ENCODE measurements around the gene WFS1. TPM values are rescaled to one million over a fixed set of nuclear protein-coding genes. Genes with fewer than 3 reads are reported as not detected.

The WFS1 gene
- total and polyA plus RNA-seq, 2 donors (not counting 3 experiments of a cell fraction or from before 2014, with no cell fraction given): 48.2 to 70.0 TPM

DNA sequence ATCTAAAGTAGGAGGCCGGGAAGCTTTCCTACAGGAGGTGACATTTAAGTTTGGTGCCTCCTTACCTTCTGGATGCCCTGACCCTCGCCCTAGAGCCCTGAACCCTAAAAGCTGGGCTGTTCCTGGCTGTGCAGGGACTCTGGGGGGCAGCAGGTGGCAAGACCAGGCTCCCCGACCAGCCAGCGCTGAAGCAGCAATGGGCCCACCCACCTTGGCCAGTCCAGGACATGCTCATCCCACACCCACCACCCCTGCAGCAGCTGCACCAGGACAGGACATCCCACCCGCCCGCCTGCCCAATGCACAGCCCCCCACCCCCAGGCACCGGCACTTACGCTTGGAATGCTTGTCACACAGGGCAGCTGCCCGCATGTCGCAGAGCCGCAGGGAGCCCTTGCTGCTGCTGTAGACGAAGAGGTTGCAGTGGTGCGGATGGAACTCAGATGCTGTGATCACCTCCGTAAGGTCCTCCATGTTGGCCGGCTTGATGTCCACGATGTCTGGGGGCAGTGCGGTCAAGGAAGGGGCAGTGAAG is 77.9 kb downstream of the WFS1 start:
- Histone ChIP-seq H3K79me2 (ENCODE audit: control insufficient read depth, insufficient read depth, low read length) (no peaks in the 10 kb centered on the region), H3K4me3 (replicated peaks in 1 of 3; ENCODE audit: insufficient read depth in 1 of 3, low read depth in 1 of 3, low read length in 3 of 3) (no peak overlapping the region), H4K20me1 (replicated peaks; ENCODE audit: control insufficient read depth, extremely low read depth, insufficient read depth, low read length) (no peaks in the 10 kb centered on the region), H3K4me1 (ENCODE audit: control insufficient read depth, extremely low read depth, insufficient read depth, low read length) (no peaks in the 10 kb centered on the region), H3K36me3 (ENCODE audit: control insufficient read depth in 2 of 2, extremely low read depth in 1 of 2, insufficient read depth in 2 of 2, low read length in 2 of 2) (no peaks in the 10 kb centered on the region), H3K9ac (replicated peaks; ENCODE audit: extremely low read depth, insufficient read depth, low read length) (no peak overlapping the region), H2AFZ (ENCODE audit: low read depth, low read length) (no peak overlapping the region), H3K27me3 (ENCODE audit: control insufficient read depth in 2 of 2, insufficient read depth in 2 of 2, low read length in 2 of 2) (no peaks in the 10 kb centered on the region), H3K9me3 (replicated peaks; ENCODE audit: control insufficient read depth, insufficient read depth, low read length) (no peaks in the 10 kb centered on the region), H3K27ac (ENCODE audit: insufficient read depth, low read depth, low read length) (no peak overlapping the region), H3K9me1 (replicated peaks; ENCODE audit: control insufficient read depth, extremely low read depth, insufficient read depth, low read length) (no peaks in the 10 kb centered on the region), H3K4me2 (ENCODE audit: insufficient read depth, low read length) (no peak overlapping the region)
- intact Hi-C loops (cut with micrococcal nuclease) (no loop called here), dilution Hi-C loops (cut with MboI; ENCODE audit: extremely low pct_ligation_motif_present, low sequenced_read_pairs) (no loop called here)
- BruUV-seq (replicated peaks): no TSS peak
- CTCF ChIA-PET: no interaction called here
- POLR2A ChIA-PET: no interaction called here
- no peak for FAIRE-seq
- TF ChIP-seq POLR2A (IDR thresholded peaks at IDR 0.05; ENCODE audit: low read depth, low read length): no peak
- no peak for DNase-seq (ENCODE audit: low read depth, low spot score)

DNA sequence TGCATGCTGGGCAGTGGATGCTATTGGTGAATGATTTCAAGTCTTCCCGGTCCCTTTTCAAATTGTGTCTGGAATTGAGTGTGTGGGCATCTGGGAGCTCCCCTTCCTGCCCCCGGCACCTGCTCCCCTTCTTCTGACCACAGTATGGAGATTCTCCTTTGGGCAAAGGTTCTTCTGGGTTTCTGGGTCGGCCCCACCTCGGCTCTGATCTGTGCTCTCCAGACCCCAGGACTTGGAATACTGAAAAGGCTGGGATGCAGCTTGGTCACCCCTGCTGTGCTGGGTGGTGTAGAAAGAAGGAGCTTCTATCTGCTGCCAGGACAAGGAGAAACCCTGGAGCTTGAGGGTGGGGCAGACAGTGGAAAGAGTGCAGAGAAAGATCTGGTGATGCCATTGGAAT is 78.8 kb downstream of the WFS1 start:
- no peaks in the 10 kb centered on the region for H3K79me2 ChIP-seq (ENCODE audit: control insufficient read depth, insufficient read depth, low read length)
- no peak overlapping the region for H3K27ac ChIP-seq (ENCODE audit: insufficient read depth, low read depth, low read length)
- no peaks in the 10 kb centered on the region for H3K36me3 ChIP-seq (ENCODE audit: control insufficient read depth in 2 of 2, extremely low read depth in 1 of 2, insufficient read depth in 2 of 2, low read length in 2 of 2)
- H3K9me3 ChIP-seq (replicated peaks; ENCODE audit: control insufficient read depth, insufficient read depth, low read length): no peaks in the 10 kb centered on the region
- no peak overlapping the region for H2AFZ ChIP-seq (ENCODE audit: low read depth, low read length)
- ChIA-PET CTCF (interaction anchor here (1.0 to 1.5 kb wide), 2 partner anchors 17 to 21 kb away, joined by 3 to 4 read pairs; no protein-coding TSS in a partner anchor), POLR2A (no interaction called here)
- TF ChIP-seq, protein P1, sequence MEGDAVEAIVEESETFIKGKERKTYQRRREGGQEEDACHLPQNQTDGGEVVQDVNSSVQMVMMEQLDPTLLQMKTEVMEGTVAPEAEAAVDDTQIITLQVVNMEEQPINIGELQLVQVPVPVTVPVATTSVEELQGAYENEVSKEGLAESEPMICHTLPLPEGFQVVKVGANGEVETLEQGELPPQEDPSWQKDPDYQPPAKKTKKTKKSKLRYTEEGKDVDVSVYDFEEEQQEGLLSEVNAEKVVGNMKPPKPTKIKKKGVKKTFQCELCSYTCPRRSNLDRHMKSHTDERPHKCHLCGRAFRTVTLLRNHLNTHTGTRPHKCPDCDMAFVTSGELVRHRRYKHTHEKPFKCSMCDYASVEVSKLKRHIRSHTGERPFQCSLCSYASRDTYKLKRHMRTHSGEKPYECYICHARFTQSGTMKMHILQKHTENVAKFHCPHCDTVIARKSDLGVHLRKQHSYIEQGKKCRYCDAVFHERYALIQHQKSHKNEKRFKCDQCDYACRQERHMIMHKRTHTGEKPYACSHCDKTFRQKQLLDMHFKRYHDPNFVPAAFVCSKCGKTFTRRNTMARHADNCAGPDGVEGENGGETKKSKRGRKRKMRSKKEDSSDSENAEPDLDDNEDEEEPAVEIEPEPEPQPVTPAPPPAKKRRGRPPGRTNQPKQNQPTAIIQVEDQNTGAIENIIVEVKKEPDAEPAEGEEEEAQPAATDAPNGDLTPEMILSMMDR (IDR thresholded peaks at IDR 0.05; ENCODE audit: extremely low read depth in 1 of 2, insufficient read depth in 1 of 2, low read depth in 1 of 2, low read length in 2 of 2): no peak
- H3K27me3 ChIP-seq (ENCODE audit: control insufficient read depth in 2 of 2, insufficient read depth in 2 of 2, low read length in 2 of 2): no peaks in the 10 kb centered on the region
- H3K4me3 ChIP-seq (replicated peaks in 1 of 3; ENCODE audit: insufficient read depth in 1 of 3, low read depth in 1 of 3, low read length in 3 of 3): no peak overlapping the region
- H4K20me1 ChIP-seq (replicated peaks; ENCODE audit: control insufficient read depth, extremely low read depth, insufficient read depth, low read length): no peaks in the 10 kb centered on the region
- H3K9me1 ChIP-seq (replicated peaks; ENCODE audit: control insufficient read depth, extremely low read depth, insufficient read depth, low read length): no peaks in the 10 kb centered on the region
- dilution Hi-C loops (cut with MboI; ENCODE audit: extremely low pct_ligation_motif_present, low sequenced_read_pairs) (no loop called here), intact Hi-C loops (cut with micrococcal nuclease) (no loop called here)
- FAIRE-seq (no peak), DNase-seq (ENCODE audit: low read depth, low spot score) (no peak)
- no peak overlapping the region for H3K9ac ChIP-seq (replicated peaks; ENCODE audit: extremely low read depth, insufficient read depth, low read length)
- no peak overlapping the region for H3K4me2 ChIP-seq (ENCODE audit: insufficient read depth, low read length)
- BruUV-seq (replicated peaks): no TSS peak
- no peaks in the 10 kb centered on the region for H3K4me1 ChIP-seq (ENCODE audit: control insufficient read depth, extremely low read depth, insufficient read depth, low read length)
